Stimulated activated CD4-positive, alpha-beta T cell treated with anti-CD3 and anti-CD28 coated beads, Interleukin-1b, Interleukin-23, amount 100 ng/mL, for 48 hours (primary cell): ENCODE data around the gene ZFAND3.

Experiments used
- DNase-seq: peaks from one replicate; pipeline ENCODE4 v3.0.0-alpha.2; 2020

The ZFAND3 gene

DNA sequence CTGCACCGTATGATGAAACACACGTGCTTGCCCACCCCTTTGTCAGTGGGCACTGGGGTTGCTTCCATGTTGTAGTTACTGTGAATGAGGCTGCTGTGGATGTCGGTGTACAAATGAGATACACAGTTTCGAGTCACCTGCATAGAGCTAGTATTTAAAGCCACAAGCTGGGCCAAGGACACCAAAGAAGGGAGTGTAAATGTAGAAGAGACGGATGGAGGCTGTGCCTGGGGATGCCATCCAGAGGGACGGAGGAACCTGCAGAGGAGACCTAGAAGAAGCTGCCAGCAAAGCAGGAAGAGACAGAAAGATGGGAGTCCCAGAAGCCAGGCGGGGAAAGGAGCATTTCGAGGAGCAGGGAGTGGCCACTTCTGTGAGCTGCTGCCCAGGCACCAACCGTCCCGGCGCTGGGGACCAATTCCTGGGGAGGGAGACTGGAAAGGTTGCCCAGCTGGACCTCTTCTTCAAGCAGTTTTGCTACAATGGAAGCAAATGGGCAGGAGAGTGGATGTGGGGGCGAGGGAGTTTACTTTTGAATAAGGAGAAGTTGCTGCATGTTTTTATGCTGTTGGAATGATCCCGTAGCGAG, 339.3 kb downstream of the ZFAND3 start:
- DNase-seq = no peak

DNA sequence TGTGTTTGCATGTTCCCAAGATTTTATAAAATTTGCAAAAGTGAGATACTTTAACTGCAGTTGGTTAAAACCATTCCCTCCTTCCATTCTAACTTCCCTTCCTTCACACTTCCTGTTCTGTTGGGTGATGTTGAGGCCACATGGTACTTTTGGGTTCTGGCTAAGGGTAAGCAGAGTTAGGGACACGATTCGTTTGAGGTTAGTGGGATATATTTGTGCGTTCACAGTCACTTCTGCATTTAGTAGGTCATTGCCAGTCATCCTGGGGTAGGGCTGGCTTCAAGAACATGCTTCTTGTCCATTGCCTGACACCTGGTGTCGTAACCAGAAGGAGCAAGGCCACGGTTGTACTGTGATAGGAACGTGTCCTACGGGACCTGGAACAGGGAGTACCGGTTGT, 340.1 kb downstream of the ZFAND3 start:
- DNase-seq = no peak

DNA sequence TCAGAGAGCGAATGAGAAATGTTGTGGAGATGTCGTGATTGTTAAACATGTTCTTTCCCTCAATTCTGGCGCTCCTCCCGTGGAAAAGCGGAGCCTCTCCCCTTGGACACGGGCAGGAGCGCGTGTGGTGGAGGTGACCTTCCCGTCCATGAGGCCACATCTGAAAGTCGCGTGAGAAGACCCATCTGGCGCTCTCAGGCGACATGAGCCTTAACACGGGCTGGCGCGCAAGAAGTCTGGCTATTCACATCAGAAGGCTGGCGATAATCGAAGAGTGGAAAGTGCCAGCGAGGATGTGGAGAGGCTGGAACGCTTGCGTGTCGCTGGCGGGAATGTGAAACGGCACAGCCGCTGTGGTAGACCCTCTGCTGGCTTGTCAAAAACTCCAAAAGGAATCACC, 341.3 kb downstream of the ZFAND3 start:
- no peak for DNase-seq

DNA sequence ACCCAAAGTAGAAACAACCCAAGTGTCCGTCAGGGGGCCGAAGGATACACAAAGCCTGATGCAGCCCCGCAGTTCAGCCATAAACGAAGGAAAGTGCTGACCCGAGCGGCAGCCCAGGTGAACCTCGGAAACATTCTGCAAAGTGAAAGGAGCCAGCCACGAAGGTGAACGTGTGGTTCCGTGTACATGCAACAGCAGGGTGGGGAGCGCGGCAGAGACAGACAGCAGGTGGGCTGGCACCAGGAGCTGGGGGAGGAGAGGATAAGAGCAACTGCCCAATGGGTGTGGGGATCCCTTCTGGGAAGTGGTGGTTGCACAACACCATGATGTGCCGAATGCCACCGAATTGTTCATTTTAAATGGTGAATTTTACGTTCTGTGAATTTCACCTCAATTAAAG, 341.8 kb downstream of the ZFAND3 start:
- DNase-seq = no peak

DNA sequence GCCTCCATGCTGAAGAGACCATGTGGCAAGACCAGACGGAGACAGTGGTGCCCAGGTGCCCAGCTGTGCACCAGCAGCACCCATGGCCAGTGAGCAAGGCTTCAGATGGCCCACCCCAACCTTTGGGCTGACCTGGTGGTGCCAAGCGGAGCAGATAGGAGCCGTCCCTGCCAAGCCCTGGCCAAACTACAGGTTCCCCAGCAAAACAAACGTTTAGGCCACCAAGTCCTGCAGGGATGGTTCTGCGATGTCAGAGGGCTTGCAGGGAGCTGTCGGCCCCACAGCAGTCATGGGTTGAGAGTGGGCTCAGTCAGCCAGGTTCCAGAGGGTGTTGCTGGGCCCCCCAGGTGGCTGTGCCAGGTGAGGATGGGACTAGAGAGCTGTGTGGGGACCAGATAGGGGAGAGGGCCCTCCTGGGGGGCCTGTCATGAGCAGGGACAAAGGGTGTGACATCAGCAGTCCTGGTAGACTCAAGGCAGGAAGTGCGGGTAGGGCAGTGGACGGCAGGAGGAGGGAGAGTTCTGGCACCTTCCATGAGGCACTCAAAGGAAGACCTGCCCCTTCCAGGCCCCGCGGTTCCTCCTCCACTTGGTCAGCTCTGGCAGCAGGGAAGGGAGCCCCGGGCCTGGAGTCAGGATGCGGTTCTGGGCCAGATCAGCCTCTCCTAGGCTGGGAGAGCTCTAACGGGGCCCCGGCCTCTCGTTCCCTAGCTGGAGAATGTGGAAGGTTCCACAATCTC, 342.4 kb downstream of the ZFAND3 start:
- DNase-seq = no peak

DNA sequence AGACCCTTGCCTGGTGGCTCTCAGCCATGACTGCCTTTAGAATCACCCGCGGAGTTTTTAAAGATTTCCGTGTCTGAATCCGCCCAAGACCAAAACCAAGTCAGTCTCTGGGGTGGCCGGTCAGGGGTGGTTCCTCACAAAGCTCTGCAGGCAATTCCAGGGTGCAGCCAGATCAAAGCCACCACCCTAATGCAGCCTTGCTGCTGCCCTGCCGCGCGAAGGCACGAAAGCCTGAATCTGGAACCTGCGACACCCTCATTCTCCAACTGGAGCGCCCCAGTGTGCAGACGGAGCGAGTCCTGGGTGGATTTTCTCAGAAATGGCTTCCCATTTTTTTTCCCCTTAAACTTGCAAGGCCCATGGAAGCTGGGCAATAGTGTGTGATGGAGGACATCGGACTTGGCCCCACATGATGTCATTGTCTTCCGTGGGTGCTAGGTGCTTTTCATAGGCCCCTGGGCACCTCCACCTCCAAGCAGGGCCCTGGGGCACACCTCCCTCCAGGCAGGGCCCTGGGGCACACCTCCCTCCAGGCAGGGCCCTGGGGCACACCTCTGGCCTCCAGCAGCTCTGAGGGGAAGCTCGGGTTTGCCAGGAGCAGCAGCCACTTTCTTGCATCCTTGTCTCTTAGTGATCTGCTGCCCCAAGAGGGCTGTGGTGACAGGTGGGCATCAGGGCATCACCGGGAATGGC, 343.1 kb downstream of the ZFAND3 start:
- DNase-seq = no peak

DNA sequence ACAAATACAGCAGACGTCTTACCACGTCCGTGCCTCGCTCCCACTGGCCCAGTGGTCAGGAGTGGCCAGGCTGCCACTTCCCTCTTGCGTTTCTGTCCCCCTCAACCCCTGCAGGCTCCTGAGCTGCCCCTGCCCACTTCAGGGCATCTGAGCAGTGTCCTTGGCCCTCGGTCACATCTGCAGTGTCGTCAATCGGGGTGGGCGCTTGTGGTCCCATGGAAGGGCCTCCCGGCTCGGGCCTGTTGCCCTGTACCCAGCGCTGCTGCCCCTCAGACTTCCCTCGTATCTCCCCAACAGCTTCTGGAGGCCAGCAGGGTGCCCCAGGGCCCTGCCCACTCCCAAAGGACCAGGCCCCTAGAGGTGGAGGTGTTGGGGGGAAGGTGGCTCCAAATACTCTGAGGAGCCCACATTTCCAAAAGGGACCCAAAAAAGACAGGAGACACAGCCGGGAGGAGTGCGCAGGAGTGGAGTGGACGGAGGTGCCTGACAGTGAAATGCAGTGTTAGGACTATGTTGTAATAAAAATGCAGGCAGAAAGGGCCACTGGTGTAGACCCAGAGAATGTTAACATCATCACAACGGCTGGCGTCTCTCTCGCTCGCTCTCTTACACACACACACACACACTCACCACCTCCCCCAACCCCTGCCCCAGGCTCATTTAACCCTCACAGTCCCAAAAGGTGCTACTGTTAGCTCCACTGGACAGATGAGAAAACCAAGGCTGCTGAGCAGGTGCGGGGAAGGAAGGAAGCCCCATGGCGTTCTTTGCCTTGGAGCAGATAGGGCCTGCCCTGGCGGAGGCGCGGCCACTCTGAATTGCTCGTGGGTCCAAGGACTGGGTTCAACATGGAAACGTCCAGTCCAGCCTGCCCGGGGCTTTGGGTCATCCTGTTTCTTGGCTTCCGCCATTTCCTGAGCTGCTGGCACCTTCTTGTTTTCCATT, 343.9 kb downstream of the ZFAND3 start:
- DNase-seq = no peak

DNA sequence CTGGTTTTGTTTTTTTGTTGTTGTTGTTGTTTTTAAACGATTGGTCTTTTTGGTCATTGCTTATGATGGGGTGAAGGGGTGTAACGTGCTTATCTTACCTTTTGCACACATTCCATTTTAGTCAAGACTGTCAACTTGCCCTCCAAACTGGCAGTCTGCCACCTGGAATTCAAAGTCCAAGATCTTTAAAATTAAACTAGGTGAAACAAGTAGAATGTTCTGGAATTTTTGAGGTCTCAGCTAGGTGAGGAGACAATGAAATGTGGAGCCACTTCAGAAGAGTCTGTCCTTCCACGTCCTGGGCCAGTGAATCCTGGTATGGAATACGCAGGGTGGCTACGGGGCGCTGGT, 344.6 kb downstream of the ZFAND3 start:
- no peak for DNase-seq

DNA sequence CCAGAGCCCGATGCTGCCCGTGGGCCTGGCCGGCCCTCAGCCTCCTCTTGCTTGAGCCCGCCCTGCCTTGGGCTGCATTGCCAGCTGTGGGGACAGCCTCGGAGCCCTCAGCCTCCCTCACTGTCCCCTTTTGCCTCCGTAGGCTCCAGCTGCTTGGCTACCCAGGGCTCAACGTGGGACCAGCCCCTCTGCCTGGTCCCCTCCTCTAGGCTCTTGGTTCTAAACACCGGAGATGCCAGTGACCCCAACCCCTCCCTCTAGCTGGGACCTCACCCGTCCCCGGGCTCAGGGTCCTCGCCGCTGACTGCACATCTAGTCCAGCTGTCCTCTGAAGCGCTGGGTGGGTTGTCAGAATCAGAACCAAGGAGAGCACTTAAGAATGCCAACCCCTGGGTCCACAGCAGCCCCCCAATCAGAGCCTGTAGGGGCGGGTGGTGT, 345.2 kb downstream of the ZFAND3 start:
- DNase-seq = no peak

DNA sequence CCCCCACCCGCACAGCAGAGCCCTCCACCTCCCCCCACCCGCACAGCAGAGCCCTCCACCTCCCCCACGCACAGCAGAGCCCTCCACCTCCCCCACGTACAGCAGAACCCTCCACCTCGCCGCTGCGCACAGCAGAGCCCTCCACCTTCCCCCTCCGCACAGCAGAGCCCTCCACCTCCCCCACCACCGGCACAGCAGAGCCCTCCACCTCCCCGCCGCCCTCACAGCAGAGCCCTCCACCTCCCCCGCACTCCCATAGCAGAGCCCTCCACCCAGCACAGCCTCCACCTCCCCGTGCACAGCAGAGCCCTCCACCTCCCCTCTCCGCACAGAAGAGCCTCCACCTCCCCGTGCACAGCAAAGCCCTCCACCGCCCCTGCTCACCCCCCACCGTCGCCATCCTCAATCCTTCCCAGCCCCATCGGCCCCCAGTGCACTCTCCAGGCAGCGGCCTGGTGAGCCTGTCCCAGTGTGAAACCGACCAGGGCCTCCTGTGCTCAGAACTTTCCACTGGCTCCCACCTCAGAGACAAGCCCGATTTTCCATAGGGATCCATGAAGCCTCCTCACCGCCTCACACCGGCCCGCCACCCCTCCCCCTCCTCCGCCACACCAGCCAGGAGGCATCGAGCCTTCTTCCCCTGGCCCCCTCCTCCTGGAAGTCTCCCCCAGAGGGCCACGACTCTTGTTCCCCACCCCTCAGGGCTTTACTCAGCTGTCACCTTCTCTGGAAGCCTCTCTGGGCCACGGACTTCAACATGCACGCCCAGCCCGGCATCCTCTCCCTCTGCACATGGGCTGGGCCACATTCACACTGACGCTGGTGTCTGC, 347.1 kb downstream of the ZFAND3 start:
- no peak for DNase-seq

DNA sequence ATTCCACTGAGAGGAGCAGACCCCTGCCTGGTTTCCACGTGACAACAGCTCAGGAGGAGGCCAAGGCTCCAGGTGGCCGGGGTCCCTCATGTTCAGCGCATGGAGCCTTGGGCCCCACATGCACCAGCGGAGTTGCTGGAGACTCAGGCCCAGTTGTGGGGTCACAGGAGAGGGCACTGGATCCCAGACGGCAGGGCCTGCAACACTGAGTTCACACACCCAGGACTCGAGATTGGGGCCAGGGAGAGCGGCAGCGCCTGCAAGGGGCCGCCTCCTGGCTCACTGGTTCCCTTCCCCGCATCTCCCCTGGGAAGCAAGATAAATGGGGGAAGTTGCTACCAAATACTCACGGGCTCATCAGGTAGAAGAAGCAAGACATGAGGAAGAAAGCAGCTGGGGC, 348.1 kb downstream of the ZFAND3 start:
- no peak for DNase-seq

DNA sequence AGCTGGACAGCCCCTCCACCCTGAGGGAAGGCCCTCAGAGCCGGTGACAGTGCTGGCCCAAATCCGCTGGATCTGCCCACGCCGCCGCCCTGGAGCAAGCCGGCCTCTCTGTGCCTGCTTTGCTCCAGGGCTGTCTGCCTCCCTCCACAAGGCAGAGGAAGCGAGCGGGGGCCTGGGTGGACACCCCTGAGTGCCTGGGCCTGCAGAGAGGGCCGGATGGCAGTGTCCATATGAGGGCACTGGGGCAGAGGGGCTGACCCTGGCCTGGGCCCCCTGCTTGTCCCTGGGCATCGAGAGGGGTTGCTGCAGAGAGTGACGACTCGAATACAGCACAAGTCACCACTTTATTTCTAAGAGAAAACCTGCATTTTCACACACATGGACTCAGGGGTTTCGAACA, 348.6 kb downstream of the ZFAND3 start:
- no peak for DNase-seq

DNA sequence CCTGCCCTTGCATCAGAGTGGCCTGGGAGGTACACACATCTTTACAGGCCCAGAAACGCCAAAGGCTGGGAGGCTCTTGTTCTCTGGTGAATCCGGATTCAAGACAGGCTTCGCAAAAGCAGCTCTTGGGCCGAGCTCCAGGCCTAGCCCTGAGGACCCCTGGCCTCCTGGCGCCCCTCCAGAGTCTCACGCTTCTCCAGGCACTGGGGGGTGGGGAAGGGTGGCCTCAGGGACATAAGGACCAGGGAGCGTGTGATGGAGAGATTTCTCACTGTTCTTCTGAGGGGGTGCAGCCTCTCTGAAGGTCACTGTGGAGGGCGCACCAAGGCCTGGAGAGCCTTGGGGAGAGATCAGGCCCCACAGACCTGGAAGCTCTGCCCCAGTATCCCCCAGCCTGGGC, 349.2 kb downstream of the ZFAND3 start:
- DNase-seq = no peak

DNA sequence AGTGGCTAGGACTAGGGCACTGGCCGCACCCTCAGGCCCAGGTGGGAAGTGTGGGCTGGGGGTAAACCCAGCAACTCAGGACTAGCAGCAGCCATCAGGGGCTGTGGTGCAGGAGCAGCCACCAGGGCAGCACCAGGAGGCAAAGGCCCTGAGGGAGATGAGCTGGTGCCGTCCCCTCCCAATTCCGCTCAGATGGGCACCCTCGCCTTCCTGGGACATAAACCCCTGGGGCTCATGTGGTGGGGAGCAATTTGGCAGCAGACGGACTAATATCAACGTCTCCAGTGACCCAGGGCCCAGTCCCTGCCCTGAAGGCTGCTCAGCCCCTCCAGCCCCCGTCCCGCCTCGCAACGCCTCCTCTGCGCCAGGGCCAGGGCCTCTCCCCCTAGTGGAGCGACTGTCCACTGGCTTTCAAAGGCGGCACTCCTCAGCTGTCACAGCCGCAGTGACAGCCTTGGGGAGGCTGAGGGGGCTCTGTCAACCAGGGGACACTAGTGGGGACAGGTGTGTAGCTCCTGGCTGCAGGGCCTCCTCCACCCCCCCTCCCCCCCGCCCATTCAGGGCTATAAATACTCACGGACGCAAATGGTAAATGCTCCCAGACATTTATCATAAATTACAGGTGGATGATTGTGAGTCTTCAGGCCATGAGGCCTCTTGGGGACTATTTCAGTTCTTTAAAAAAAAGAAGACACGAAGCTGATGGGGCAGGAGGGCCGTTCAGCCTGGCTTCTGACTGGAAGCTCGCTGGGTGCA, 349.9 kb downstream of the ZFAND3 start:
- DNase-seq = no peak

DNA sequence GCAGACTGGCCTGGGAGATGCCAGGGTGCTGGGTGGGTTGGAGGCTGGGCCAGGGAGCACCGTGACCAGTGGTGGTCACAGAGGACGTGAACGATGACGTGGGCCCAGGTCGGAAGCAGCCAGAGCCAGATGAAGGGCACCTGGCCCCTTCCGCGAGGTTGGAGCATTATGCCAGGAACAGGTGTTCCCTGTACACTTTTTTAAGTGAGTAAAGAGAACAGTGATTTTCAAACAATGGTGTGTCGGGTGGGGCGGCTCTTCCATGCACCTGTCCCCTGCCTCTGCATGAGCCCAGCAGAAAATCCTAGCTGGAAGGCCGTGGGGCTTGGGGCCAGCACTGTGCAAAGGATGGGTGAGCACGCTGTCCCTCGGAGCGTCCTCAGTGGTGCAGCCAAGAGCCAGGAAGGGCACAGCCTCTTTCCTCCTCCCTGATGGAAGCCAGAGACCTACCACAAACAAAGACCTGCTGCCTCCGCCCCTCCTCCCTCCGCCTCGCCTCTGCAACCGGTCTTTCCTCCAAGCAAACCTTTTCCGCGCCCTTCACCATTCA, 350.5 kb downstream of the ZFAND3 start:
- DNase-seq = no peak

DNA sequence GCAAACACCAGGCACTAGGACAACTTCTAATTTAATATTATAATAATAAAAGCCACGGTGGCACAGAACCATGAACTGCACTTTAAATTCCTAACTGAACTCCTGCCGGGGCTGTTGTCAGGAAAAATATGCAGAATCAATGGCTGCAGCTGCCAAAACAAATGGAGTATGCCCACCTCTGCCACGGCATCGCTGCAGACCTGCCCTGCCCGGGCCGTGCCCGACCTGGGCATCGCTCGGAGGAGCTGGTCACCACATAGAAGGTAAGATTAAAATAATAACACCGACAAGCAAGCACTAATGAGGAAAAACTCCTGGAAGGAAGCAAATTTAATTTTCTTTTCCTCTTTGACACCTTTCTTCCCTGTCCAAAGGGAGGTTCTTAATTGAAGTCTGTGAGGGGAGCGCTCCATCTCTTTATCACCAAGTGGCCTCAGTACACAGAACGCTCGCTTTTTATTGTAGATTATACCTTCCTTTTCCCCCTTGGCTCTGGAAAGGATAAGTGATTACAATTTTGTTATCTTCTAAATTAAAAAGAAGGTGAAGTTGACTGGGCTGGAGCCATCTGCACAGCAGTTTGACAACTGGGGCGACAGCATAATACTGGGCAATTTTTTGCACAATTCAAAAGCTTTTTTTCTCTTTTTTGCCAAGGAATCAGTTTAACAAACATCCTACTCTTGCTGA, 351.3 kb downstream of the ZFAND3 start:
- no peak for DNase-seq

DNA sequence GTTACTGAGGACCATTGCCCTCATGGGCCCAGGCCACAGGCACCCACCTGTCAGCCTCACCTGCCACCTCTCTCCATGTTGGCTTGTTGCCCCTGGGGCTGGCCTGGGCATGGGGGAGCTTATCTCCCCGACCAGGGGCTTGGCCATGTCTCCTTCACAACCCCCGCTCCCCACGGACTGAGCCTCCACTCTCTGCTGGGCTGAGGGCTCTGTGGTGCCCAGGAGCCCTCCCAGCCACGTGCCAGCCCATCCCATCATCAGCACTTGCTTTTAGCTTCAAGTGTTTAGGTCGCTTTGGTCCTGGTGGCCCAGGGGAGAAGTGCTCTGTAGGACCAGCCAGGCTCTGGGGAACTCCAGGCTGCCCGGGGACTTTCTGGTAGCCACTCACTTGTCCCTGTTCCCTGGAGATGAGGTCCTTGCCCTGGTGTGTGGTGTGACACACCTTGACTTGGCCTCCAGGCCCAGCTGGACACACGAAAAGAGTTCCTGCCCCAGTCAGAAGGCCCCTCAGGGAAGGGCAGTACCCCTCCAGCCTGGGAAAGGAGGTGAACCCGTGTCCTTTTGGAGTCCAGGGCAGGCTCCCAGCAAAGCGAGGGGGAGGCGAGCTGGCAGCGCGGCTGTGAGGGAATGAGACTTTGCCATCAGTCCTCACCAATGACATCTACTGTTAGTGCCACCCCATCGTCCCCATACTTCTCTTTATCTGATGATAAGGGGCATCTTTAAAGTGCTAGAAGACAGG, 352.6 kb downstream of the ZFAND3 start:
- DNase-seq = no peak

DNA sequence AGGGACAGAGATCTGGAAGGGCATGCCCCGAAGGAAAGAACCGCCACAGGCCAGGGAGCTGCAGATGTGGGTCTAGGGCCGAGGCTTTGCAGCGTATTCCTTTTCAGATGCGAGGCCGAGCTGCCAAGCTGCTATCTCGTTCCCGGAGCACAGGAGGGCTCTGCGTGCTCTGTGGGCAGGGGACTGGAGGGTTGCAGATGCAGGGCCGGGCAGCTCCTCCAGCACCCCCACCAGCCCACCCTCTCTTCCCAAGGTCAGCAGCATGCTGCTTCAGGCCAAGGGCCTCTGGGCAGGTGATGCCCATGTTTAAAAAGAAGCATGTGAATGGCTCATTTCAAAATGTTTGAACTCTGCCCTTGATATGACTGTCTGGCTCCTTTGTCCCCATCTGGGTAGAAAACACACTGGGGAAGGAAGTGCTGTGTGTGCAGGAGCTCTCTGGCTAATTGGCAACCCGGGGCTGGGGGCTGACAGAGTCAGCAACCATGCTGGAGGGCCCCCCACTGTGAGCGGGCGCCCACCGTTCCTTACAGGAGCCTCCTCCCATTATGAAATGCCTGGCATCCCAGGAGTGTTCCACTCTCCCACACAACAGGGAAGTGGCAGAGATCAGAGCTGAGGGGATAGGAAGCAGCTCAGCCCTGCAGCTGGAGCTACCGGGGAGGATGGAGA, 353.3 kb downstream of the ZFAND3 start:
- no peak for DNase-seq

DNA sequence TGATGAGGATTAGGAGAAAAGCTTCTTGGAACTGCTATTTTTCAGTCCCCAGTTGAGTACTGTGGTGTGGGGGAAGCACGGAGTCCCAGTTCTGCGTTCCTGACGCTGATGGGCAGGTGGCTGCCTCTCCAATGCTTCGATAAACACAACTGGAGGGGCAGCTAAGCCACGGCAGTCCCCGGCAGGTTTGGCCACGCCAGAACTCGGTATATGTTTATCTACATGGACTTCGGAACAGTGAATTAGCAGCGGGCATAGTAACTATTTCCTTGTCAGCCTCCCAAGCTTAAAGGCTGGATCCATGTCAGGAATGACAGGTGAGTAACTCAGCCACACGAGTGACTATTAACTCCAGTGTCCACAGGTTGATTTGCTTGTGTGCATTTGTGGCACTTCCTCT, 354.4 kb downstream of the ZFAND3 start:
- no peak for DNase-seq
